ENCODE results near the gene THTPA. TPM values are rescaled to one million over a fixed set of nuclear protein-coding genes. Genes with fewer than 3 reads are reported as not detected.
"Not testable (repeated sequence)": the region's sequence is repeated elsewhere in the genome, so short reads cannot be mapped to it uniquely, and the experiment has no call there.

Gene THTPA
- total and polyA plus RNA-seq, 2 of the 13 experiments (the other 11 are each of a cell fraction or from before 2014, with no cell fraction given): 7.4 to 8.7 TPM

GRCh38 chr14:23609001-23609400 lies 52.9 kb downstream of the THTPA start (continued):
- TF ChIP-seq MTERF4 (CRISPR knock-in tag; IDR thresholded peaks at IDR 0.05) (peak; percentile 14; the same call in 1 of the 2 replicates), ATF3 (CRISPR knock-in tag; IDR thresholded peaks at IDR 0.05) (no peak)

DNA sequence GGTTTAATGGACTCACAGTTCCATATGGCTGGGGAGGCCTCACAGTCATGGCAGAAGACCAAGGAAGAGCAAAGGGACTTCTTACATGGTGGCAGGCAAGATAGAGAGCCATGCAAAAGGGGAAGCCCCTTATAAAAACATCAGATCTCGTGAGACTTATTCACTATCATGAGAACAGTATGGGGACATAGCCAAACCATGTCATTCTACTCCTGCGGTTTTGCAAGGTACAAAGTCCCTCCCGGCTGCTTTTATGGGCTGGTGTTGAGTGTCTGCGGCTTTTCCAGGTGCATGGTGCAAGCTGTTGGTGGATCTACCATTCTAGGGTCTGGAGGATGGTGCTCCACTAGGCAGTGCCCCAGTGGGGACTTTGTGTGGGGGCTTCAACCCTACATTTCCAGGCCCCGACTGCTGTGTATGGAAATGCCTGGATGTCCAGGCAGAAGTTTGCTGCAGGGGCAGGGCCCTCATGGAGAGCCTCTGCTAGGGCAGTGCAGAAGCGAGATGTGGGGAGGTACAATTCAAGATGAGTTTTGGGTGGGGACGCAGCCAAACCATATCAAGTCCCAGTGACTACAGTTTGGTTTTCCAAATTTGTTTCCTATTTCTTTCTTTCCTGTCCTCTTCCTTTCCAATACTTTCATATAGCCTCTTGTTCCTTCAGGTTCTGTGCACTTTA lies 53.5 kb downstream of the THTPA start:
- H3K9me3 ChIP-seq (ENCODE audit: low read length); H2AFZ ChIP-seq (ENCODE audit: low read length); H3K79me2 ChIP-seq (ENCODE audit: insufficient read depth, low read length); H3K36me3 ChIP-seq (replicated peaks in 1 of 2; ENCODE audit: control insufficient read depth in 1 of 2, insufficient read depth in 2 of 2, low read length in 2 of 2); H3K27me3 ChIP-seq (ENCODE audit: control insufficient read depth in 1 of 2, insufficient read depth in 2 of 2, low read length in 2 of 2); H4K20me1 ChIP-seq (ENCODE audit: insufficient read depth, low read length); in situ Hi-C loops (cut with HindIII; ENCODE audit: extremely low pct_ligation_motif_present, low pct_unique_long_range_greater_than_20kb): not testable (repeated sequence)
- ChIA-PET POLR2A (interaction anchor here (0.8 to 14.7 kb wide), 25 partner anchors 8 to 633 kb away, joined by 3 to 1105 read pairs (median 5); partner anchors contain the start of genes ACIN1, BCL2L2, C14orf119 and DHRS2), CTCF (ENCODE audit: low intra/inter-chr PET ratio, low total read pairs) (interaction anchor here (1.1 to 2.4 kb wide), 2 partner anchors 22 to 24 kb away, joined by 3 to 8 read pairs; no protein-coding TSS in a partner anchor)
- FAIRE-seq (peak; percentile 42), DNase-seq (ENCODE audit: low spot score) (peak; percentile 99), ATAC-seq (peak; percentile 75)
- intact Hi-C loops (cut with micrococcal nuclease; ENCODE audit: unreplicated experiment): loop anchor here (1.0 to 5.0 kb wide), 3 partner anchors 7 to 483 kb away; partner anchors contain the start of gene PCK2
- Histone ChIP-seq H3K4me1 (ENCODE audit: insufficient read depth, low read length) (peaks cover 96% of the 10 kb centered on the region), H3K9ac (ENCODE audit: insufficient read depth, low read depth, low read length) (peak overlapping the region; percentile 54), H3K27ac (ENCODE audit: extremely low read length, insufficient read depth, low read length) (peak overlapping the region; percentile 89), H3K4me2 (ENCODE audit: low read depth, low read length) (peak overlapping the region; percentile 86), H3K4me3 (replicated peaks in 1 of 3; ENCODE audit: insufficient read depth in 1 of 3, low read depth in 2 of 3, low read length in 3 of 3) (peak overlapping the region in 2 of 3 experiments; percentile 33 to 54; a peak in 4 of 6 replicates)
- BruUV-seq (replicated peaks): TSS peak; percentile 79
- 9% methylated on average over 7 of the region's 7 CpGs for WGBS (ENCODE audit: low lambda C conversion rate)
- peak; percentile 88 for TF ChIP-seq CEBPG (CRISPR knock-in tag; IDR thresholded peaks at IDR 0.05)
- TF ChIP-seq CHD2 (IDR thresholded peaks at IDR 0.05; ENCODE audit: low read depth, low read length): peak; percentile 85
- 0 out of 2 replicates have a peak, but pooled peaks have one; percentile 20 for TF ChIP-seq KIAA2018 (CRISPR knock-in tag; IDR thresholded peaks at IDR 0.05; ENCODE audit: borderline replicate concordance)
- TF ChIP-seq ZNF687 (CRISPR knock-in tag; IDR thresholded peaks at IDR 0.05): peak; percentile 80

Data from HepG2 (cell line).